Activated CD4-positive, alpha-beta T cell treated with anti-CD3 and anti-CD28 coated beads, Interleukin-2, amount 50 U/mL, for 48 hours (primary cell): Measurements from ENCODE around the gene TINCR.
"Not testable (repeated sequence)": the region's sequence is repeated elsewhere in the genome, so short reads cannot be mapped to it uniquely, and the experiment has no call there.

Source experiments
- DNase-seq, 2 experiments: peaks; one replicate each; pipeline ENCODE4 v3.0.0-alpha.2; 2020

TINCR gene

DNA sequence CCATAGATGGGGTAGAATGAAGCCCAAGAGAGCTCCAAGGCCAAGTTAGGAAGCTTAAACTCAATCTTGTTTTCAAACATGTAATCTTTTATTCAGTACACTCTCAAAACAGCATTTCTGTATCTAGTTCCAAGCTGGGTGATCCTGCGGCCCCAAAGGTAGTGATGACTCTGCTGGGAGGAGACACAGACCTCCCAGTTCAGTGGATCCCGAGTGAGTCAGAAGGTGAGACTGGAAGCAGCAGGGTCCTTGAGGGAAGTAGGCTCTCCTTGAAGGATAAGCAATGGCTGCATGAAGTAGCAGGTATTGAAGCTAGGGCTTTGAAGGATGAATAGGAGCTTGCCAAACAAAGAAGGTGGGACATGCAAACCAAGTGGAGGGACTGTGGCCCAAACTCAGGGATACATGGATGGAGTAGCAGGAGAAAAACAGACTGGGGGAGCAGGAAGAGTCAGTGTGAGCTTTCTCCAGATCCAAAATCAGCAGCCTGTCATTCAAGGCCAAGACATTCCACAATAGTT is 9.6 kb downstream of the TINCR start:
- DNase-seq: no peak

DNA sequence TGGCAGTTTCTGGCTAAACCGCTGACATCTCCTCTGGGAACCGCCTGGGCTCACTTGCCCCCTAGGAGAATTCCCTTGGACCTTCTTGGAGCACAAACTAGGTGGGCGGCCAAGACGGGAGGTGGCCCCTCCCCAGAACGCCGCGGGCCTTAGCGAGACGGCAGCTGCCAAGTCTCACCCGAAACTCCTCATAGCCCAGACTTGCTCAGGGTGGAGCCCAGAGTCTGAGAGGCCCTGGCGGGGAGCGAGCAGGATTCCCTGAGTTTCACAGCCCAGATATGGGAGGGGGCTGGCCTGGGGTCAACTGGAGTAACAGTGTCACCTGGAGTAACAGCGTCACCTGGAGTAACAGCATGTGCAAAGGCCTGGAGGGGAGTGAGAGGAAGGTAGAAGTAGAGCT is 10.1 kb downstream of the TINCR start:
- no peak for DNase-seq

DNA sequence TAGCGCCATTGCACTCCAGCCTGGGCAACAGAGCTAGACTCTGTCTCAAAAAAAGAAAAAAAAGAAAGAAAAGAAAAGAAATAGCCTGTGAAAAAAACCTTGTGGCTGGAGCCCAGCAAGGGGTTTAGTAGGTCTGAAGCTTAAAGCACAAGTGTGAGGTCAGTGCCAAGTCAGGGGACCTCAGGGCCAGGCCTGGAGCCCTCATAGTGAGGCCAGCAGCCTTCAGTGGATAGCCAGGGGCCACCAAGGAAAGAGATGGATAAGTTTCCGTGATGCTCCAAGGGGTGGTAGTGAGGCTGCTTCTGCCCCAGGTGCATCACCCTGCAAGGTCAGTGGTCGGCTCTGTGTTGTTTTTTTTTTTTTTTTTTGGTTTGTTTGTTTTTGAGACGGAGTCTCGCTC is 12.9 kb downstream of the TINCR start:
- DNase-seq: no peak

GRCh38 chr19:5553892-5554291 is 13.9 kb downstream of the TINCR start:
- DNase-seq: no peak

DNA sequence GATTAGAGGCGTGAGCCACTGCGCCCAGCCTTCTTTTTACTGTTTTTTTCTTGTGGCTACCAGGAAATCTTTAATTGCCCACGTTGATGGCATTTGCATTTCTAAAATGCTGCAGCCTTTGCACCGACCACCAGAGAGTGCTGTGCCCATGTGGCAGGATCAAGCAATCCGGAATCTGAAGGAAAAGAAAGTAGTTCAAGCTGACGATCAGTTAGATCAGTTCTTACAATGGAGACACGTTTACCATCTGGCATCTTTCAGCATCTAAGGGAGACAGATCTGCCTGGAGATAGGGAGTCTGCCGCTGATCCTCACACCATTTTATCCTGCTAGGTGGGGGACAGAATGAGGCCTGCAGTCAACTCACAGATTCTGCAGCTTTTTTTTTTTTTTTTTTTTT is 19.9 kb downstream of the TINCR start:
- peak; percentile 16 to 20 for DNase-seq

GRCh38 chr19:5545984-5546383 is 21.8 kb downstream of the TINCR start:
- no peak for DNase-seq

- DNase-seq: no peak
Measured at GRCh38 chr19:5545051-5545450, 22.7 kb downstream of the TINCR start.

DNA sequence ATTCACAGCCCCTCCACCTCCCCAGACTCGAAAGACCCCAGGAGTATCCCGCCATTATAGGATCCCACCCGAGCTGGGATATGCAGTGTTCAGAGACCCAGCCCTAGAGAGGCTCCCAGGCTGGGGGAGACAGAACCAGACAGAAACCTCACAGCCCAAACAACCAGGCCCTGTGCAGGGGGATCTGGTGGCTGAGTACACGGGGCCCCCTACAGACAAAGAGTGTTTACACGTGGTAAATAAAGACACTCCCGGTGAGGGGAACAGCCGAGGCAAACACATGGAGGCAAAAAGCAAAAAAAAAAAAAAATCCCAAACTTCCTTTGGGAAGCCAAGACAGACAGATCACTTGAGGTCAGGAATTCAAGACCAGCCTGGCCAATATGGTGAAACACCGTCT is 25.1 kb downstream of the TINCR start:
- DNase-seq: no peak

DNA sequence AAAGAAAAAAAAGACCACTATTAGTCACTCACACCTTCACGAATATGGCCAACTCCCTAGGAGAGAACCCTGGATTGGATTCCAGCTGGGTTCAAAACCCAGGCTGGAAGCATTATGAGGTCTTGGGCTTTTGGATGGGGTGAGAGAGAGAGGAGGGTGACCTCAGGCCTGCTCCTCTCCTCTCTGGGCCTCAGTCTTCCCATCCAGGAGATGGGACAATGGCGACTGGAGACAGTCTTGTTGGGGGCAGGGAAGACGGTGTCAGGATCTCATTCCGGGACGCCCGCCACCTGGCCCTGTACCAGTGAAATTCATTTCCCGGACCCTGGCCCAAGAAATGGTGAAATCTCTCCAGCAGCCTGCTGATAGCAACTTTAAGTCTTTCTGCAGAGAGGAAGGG is 26.3 kb downstream of the TINCR start:
- no peak for DNase-seq

DNA sequence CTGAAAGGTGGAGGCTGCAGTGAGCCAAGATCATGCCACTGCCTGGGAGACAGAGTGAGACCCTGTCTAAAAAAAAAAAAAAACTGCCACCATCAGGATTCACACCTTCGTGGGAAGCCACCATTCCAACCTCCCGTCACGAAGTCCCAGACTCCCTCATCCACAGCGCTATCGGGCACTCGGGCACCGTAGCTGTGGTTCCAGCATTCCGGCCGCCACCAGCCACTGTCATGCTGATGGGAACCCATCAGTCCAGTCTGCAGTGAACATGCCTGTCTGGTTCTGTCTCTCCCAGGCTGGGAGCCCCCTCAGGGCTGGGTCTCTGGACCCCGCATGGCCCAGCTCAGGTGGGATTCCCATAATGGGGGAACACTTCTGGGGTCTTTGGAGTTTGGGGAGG is 27.5 kb downstream of the TINCR start:
- DNase-seq: no peak

DNA sequence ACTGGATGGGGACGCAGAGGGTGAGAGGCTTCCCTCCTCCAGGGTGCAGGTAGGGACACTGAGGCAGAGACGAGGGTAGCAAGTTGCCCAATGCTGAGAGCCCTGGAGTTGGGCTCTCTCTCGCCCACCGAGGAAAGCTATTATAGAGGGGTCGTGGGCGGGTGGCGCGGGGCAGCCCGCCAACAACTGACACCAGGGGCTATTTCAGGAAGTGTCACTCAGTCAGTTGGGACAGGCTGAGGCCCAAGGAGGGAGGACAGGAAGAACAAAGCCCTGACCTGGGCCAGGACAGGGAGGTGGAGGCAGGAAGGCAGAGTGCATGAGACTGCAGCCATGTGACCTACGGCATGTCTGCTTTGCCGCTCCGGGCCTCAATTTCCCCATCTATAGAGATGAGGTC is 29.9 kb downstream of the TINCR start:
- DNase-seq: no peak

DNA sequence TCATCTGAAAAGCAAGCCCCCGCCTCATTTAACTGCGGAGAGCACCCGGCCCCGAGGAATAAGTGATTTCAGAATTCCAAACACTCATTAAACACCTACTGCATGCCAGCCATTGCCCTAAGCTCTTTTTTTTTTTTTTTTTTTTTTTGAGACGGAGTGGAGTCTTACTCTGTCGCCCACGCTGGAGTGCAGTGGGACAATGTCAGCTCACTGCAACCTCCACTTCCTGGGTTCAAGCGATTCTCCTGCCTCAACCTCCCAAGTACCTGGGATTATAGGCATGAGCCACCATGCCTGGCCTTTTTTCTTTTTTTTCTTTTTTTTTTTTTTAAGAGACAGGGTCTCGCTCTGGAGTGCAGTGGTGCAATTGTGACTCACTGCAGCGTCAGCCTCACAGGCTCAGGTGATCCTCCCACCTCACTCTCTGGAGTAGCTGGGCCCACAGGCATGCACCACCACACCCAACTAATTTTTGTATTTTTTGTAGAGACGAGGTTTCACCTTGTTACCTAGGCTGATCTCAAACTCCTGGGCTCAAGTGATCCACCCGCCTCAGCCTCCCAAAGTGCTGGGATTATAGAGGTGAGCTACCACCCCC is 30.7 kb downstream of the TINCR start:
- DNase-seq: not testable (repeated sequence)

- DNase-seq: no peak
Measured at GRCh38 chr19:5536337-5536894, 31.3 kb downstream of the TINCR start.

- DNase-seq: peak; percentile 35 to 42
Measured at GRCh38 chr19:5534787-5535586, 32.8 kb downstream of the TINCR start.

DNA sequence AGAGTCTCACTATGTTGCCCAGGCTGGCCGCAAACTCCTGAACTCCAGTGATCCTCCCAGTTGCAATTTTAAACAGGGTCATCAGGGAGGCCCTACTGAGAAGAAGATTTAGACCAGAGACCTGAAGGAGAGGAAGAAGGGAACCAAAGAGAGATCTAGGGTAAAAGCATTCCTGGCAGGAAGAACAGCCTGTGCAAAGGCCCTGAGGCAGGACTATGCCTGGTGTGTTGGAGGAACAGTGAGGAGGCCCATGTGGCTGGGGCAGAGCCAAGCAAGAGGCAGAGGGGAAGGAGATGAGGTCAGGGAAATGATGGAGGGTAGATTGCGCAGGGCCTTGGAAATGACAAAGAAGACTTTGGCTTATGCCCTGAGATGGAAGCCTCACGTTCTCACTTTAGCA is 34.5 kb downstream of the TINCR start:
- DNase-seq: no peak

- no peak for DNase-seq
Measured at GRCh38 chr19:5530701-5531100, 37.1 kb downstream of the TINCR start.

- no peak for DNase-seq
Measured at GRCh38 chr19:5526691-5527090, 41.1 kb downstream of the TINCR start.

DNA sequence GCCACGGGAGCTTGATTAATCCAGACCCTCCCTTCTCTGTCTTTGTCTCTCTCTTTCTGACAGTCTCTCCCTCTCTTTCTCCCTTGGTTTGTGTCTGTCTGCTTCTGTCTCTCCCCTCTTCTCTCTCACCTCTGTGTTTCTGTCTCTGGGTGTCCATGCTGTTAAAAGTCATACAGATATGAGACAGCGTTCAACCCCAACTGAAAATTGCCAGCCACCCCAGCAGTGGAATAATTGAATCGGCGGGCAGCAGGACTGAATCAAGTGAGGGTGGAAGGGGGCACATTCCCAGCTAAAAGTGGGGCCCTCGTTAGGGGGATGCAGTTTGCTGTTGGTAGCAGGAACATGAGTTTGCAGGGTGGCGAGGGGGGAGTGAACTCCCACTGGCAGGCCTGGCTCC is 43.7 kb downstream of the TINCR start:
- DNase-seq: no peak

- no peak for DNase-seq
Measured at GRCh38 chr19:5522106-5522505, 45.6 kb downstream of the TINCR start.

- no peak for DNase-seq
Measured at GRCh38 chr19:5520501-5520900, 47.3 kb downstream of the TINCR start.

DNA sequence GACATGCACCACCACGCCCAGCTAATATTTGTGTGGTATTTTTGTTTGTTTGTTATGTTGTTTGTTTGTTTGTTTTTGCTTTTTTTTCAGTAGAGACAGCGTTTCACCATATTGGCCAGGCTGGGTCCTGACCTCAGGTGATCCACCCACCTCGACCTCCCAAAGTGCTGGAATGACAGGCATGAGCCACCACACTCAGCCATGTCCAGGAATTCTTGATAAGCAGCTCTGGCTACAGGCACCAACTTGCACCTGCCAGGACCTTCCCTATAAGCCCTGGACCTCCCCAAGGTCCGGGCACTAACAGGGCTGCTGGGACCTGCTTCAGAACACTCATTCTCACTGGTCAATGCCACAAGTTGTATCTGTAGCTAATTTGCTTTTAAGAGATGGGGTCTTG is 48.7 kb downstream of the TINCR start:
- no peak for DNase-seq

- no peak for DNase-seq
Measured at GRCh38 chr19:5515737-5516136, 52.0 kb downstream of the TINCR start.

GRCh38 chr19:5514001-5514400 is 53.8 kb downstream of the TINCR start:
- DNase-seq: no peak

- no peak for DNase-seq
Measured at GRCh38 chr19:5512715-5513114, 55.0 kb downstream of the TINCR start.
